GM21381 (cell line): Measurements from ENCODE around the gene S100A8.
"Not testable (repeated sequence)": the region's sequence is repeated elsewhere in the genome, so short reads cannot be mapped to it uniquely, and the experiment has no call there.

Experiments
- ATAC-seq: cut with Tn5 transposase; IDR thresholded peaks from one replicate; pipeline ENCODE4 v1.9.1; 2021; ENCODE audit warnings: mild to moderate bottlenecking, moderate library complexity; ENCODE audit not compliant: unreplicated experiment

Gene S100A8

GRCh38 chr1:153390938-153391710 is at the start of gene S100A8:
Gene S100A8, minus strand, starts transcription at chr1:153391073. Its CDS starts 538 bp downstream, at chr1:153390535.
- ATAC-seq: no peak

GRCh38 chr1:153439273-153439672 is 48.4 kb upstream of the S100A8 start:
- ATAC-seq: no peak

DNA sequence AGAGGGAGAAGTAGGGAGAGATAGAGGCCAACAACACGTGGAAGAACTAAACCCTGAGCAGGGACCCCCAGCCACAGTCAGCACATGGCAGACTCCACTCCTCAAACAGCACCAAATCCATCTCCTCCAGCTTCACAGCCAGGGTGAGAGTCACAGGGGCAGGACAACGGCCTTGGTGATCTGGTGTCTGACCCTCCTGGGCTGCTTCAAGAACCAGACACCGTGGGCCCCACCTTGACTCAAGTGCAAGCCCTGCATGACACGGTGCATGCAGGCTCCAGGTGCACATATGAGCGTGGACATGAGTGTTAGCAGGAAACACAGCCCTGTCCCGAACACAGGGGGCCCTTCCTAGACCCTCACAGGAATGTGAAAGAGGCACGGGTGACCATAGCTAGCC is 47.7 kb upstream of the S100A8 start:
- ATAC-seq: no peak

GRCh38 chr1:153437236-153437635 is 46.4 kb upstream of the S100A8 start:
- no peak for ATAC-seq

DNA sequence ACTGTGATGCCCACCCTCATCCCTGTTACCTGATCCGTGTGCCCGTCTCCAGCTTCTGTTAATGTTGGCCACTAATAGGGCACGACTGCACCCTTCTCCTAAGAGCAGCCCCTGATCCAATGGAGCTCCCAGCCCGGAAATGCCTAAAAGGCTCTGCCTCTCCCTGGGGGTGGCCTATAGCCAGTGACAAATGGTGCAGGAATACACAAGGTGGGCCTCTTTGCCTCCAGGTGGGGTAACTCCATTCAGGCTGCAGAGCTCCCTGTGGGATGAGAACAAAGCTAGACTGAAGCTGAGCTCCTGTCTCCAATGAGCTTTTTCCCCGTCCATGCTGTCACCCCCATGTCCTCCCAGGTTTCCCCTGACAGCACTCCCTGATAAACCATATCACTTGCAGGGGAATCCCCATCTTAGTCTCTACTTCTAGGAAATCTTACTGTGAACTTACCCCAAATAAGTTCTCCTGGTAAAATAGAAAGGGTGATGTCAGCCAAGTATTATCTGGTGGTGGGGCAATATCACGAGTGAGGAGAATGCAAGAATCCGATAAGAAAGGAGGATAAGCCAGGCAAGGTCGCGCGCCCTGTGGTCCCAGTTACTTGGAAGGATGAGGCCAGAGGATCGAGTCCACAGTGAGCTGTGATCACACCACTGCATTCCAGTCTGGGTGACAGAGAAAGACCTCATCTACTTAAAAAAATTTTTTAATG is 44.0 kb upstream of the S100A8 start:
- no peak for ATAC-seq

GRCh38 chr1:153432874-153433681 is 42.2 kb upstream of the S100A8 start:
- no peak for ATAC-seq

GRCh38 chr1:153431928-153432327 is 41.1 kb upstream of the S100A8 start:
- ATAC-seq: no peak

- no peak for ATAC-seq
Measured at GRCh38 chr1:153431427-153431826, 40.6 kb upstream of the S100A8 start.

DNA sequence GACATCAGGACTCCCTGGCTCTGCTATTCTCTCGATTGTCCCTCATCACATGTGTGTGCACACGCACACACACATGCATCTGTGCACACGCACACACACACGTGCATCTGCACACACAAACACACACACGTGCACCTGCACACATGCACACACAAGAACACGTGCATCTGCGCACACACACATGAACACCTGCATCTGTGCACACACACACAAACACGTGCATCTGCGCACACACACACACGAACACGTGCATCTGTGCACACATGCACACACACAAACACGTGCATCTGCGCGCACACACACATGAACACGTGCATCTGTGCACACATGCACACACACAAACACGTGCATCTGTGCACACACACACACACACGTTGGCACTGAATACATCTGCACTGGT is 40.1 kb upstream of the S100A8 start:
- no peak for ATAC-seq

GRCh38 chr1:153430561-153430960 is 39.7 kb upstream of the S100A8 start:
- ATAC-seq: no peak

DNA sequence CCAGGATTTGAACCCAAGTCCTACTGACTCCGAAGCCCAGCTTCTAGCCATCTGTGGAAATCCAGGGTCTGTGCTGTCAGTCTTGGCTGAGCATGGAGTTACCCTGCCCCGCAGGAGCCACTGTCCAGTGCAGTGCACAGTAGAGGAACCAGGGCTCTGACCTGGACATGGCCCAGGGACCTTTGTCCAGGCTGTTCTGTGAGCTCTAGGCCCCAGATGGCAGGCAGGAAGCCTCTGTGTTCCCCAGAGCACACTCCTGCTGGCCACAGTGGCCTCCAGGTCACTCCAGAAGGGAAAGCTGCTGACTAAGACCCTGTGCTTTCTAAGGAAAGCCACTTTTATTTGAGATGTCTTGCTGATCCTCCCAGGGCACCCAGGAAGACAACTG is 39.3 kb upstream of the S100A8 start:
- no peak for ATAC-seq

DNA sequence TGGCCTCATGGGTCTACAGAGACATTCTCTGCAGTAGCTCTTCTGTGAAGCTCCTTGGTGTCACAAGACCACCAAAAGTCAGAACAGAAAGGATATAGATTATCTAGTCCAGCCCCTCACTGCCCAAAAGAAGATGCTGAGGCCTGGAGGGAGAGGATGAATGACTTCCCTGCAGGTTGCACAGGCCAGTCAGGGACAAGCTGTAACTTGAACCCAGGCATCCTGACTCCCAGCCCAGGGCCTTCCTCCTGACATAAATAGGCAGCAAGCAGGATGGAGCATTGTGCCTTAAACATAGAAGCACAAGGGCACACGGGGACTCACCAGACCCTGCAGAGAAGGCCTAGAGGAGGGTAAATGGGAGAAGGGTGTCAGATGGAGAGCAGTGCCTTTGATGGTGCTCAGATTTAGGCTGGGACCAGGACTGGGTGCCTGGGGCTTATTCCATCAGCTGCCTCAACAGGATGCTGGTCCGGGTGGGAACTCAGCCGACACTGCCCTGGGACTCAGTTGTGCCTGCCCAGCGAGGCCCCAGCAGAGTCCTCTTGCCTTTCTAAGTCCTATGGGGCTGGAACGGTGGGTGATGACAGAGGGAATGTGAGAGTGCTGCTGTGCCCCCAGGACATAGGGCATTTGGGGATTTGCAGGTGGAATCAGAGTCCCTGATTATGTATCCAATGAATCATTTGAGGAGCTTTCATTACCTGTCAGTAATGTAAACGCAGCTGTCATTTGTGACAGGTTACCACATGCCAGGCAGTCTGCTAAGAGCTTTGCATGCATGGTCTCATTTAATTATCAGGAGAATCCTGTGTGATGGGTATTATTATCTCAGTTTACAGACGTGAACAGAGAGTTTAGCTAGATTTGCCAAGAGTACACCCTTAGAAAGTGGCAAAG is 38.6 kb upstream of the S100A8 start:
- ATAC-seq: no peak

GRCh38 chr1:153428791-153429190 is 37.9 kb upstream of the S100A8 start:
- ATAC-seq: no peak

DNA sequence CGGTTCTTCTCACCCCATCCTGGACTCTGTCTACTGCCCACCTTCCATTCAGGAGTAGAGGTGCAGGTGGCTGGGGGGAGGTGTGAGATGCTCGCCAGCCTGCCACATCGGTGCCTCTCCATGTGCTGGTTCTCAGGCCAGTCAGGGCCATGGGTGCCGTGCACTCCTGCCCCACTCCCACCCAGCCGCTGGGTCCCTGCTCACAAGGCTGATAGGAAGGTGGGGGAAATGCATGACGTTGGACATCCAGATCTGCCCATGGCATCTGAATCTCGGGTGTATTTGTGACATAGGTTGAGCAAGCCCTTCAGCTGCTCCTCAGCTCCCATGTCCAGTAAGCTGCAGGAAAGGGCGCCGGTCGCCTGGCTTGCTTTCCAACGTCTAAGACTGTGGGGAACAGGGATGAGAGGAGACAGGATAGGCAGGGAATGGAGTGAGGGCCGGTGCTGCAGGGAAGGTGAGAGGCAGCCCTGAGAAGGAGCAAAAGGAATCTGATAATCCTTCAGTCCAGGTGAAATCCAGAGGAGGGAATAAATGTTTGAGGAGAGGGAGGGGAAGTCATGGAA is 37.3 kb upstream of the S100A8 start:
- ATAC-seq: no peak

GRCh38 chr1:153426809-153427208 is 35.9 kb upstream of the S100A8 start:
- ATAC-seq: no peak

DNA sequence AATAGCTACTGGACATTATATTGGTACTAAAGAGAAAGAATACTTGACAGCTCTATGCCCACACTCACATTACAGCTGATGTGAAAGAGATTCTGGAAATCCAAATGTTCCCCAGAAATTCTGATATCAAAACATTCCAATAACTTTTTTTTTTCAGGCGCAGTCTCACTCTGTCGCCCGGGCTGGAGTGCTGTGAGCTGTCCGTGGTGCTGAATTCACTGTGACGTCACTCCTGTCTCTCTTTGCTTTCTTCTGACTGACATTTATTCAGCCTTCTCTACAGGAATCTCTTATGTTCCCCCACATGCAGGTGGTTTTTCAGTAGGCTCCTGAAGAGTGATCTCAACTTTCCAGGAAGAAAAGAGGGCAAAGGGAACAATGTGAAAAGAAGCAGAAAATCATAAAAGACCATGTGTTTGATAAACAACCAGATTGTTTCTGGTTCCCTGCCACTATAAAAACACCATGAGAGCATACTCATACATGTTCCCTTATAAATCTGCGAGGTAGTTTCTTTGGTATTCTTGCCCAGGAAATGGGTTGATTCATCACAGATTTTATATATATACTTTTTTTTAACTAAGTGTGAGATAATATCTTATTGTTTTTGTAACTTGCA is 31.7 kb upstream of the S100A8 start:
- ATAC-seq: no peak

GRCh38 chr1:153420306-153420705 is 29.4 kb upstream of the S100A8 start:
- no peak for ATAC-seq

DNA sequence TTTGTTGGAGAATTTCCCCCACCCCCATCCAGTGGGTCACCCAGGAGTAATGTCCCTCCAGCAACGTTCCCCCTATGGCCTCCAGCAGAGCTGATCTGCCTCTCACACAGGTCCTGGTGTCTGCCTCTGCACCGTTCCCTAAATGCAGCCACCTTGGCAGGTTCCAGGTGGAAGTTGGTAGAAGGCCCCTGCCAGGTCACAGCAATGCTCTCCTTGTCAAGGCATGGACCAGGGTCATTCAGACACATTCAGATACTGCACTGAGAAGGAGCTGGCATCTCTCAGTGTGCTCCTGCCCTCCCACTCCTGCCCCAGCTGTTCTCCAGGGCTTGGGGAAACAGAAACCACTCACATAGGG is 28.5 kb upstream of the S100A8 start:
- not testable (repeated sequence) for ATAC-seq

DNA sequence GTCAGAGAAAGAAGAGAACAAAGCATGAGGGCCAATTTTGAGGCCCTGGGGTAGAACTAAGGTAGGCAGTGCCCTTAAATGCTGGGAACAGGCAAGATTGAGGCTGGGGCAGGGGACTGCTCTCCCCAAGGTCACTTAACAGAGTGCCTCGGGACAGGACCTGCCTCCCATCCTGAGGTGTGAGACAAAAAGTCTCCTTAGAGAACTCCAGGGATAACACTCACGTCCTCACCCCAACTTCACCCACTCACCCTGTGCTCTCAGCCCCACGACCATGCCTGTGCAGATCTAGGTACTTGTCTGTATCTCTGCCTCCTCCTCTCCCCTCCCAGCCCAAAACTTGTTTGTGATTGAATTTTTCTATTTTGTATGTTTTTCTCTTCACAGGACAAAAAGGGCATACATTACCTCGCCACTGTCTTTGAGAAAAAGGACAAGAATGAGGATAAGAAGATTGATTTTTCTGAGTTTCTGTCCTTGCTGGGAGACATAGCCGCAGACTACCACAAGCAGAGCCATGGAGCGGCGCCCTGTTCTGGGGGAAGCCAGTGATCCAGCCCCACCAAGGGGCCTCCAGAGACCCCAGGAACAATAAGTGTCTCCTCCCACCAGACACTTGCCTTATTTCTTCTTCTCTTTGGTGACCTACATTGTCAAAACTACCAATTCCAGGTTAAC is 28.0 kb upstream of the S100A8 start:
- ATAC-seq: not testable (repeated sequence)
